PC-3 (cell line): ENCODE measurements around the gene EME2. TPM values are rescaled to one million over a fixed set of nuclear protein-coding genes. Genes with fewer than 3 reads are reported as not detected.

Source experiments
- ATAC-seq: fragments of 200-7000 bp; cut with Tn5 transposase; 2 replicates; pipeline ENCODE4 v1.9.1; 2020; ENCODE audit warnings: mild to moderate bottlenecking, moderate library complexity
- BruUV-seq: library from RNA; stranded (reverse); fragments of 400-500 nt; replicated peaks from 2 replicates; lab custom pipeline; 2021; lab: Mats Ljungman, UMichigan
- CTCF ChIA-PET: fragments of 300-600 bp; sonication (Branson Sonifier 250); formaldehyde crosslinking; loops from one replicate; lab custom pipeline; 2022; ENCODE audit warnings: antibody characterized with exemption; lab: Charles Lee
- POLR2A ChIA-PET: fragments of 300-600 bp; sonication (Branson Sonifier 250); formaldehyde crosslinking; loops from one replicate; lab custom pipeline; 2022; ENCODE audit warnings: antibody characterized with exemption; ENCODE audit not compliant: unreplicated experiment; lab: Charles Lee
- DNase-seq: peaks from one replicate; pipeline ENCODE4 v3.0.0-alpha.2; 2015
- H2AFZ ChIP-seq: fragments of 300-600 bp; sonication (generic); 2 replicates; pipeline ENCODE4 v1.6.0; 2016; ENCODE audit warnings: antibody characterized with exemption, low read length
- H3F3A ChIP-seq: fragments of 300-600 bp; sonication (generic); one replicate; pipeline ENCODE4 v1.6.0; 2017; ENCODE audit warnings: antibody characterized with exemption, low read length, control low read depth, mild to moderate bottlenecking; ENCODE audit not compliant: unreplicated experiment
- H3K27ac ChIP-seq: fragments of 300-600 bp; sonication (generic); 2 replicates; pipeline ENCODE4 v1.5.1; 2016; ENCODE audit warnings: mild to moderate bottlenecking, low read length
- H3K27me3 ChIP-seq: fragments of 300-600 bp; sonication (generic); 2 replicates; pipeline ENCODE4 v1.6.1; 2016; ENCODE audit warnings: low read length, mixed read lengths
- H3K36me3 ChIP-seq: fragments of 300-600 bp; sonication (generic); 2 replicates; pipeline ENCODE4 v1.6.1; 2016; ENCODE audit warnings: low read depth, mixed run types, low read length, mixed read lengths
- H3K4me1 ChIP-seq: fragments of 300-600 bp; sonication (generic); 2 replicates; pipeline ENCODE4 v1.5.1; 2016; ENCODE audit warnings: low read length; ENCODE audit not compliant: insufficient read depth
- H3K4me2 ChIP-seq: fragments of 300-600 bp; sonication (generic); 2 replicates; pipeline ENCODE4 v1.6.0; 2016; ENCODE audit warnings: low read length
- H3K4me3 ChIP-seq: fragments of 300-600 bp; sonication (generic); 2 replicates; pipeline ENCODE4 v1.5.1; 2016; ENCODE audit warnings: mild to moderate bottlenecking, low read length, mixed read lengths
- H3K79me2 ChIP-seq: fragments of 300-600 bp; sonication (generic); 2 replicates; pipeline ENCODE4 v1.6.1; 2017; ENCODE audit warnings: low read length, mixed read lengths
- H3K9ac ChIP-seq: fragments of 300-600 bp; sonication (generic); 2 replicates; pipeline ENCODE4 v1.6.0; 2016; ENCODE audit warnings: mild to moderate bottlenecking, low read length
- H3K9me2 ChIP-seq: fragments of 300-600 bp; sonication (generic); replicated peaks from 2 replicates; pipeline ENCODE4 v1.6.1; 2016; ENCODE audit warnings: mixed run types, low read length, mixed read lengths
- H3K9me3 ChIP-seq: fragments of 300-600 bp; sonication (generic); 2 replicates; pipeline ENCODE4 v1.6.1; 2016; ENCODE audit warnings: low read length, mixed read lengths
- H4K20me1 ChIP-seq: fragments of 300-600 bp; sonication (generic); 2 replicates; pipeline ENCODE4 v1.6.1; 2016; ENCODE audit warnings: low read length, mixed read lengths
- EZH2 ChIP-seq: fragments of 300-600 bp; sonication (generic); IDR thresholded peaks from one replicate; pipeline ENCODE4 v1.6.1; 2017; ENCODE audit warnings: antibody characterized with exemption, mild to moderate bottlenecking, low read length; ENCODE audit not compliant: unreplicated experiment
- EZH2phosphoT487 ChIP-seq: fragments of 300-600 bp; sonication (generic); IDR thresholded peaks from 2 replicates; pipeline ENCODE4 v1.6.1; 2018; ENCODE audit warnings: mild to moderate bottlenecking, antibody characterized with exemption, low read length, borderline replicate concordance
- intact Hi-C: fragments of 100-400 bp; cut with micrococcal nuclease; formaldehyde crosslinking; loops from 2 replicates; pipeline ENCODE4 v1.9.0; 2023
- total RNA-seq: library from RNA; depleted of rRNA; stranded (reverse); fragments of >200 nt; gene quantifications from 2 replicates; pipeline ENCODE4 v1.2.3, GENCODE V29; 2014
- TF ChIP-seq, protein P1 (sequence below): fragments of 300-600 bp; sonication (generic); conservative IDR thresholded peaks from 2 replicates; pipeline ENCODE4 v1.5.1; 2017; ENCODE audit warnings: antibody characterized with exemption, low read depth, mild to moderate bottlenecking, low read length

The EME2 gene
- total RNA-seq, 1 experiment from 2014 or later: 12.5 TPM

DNA sequence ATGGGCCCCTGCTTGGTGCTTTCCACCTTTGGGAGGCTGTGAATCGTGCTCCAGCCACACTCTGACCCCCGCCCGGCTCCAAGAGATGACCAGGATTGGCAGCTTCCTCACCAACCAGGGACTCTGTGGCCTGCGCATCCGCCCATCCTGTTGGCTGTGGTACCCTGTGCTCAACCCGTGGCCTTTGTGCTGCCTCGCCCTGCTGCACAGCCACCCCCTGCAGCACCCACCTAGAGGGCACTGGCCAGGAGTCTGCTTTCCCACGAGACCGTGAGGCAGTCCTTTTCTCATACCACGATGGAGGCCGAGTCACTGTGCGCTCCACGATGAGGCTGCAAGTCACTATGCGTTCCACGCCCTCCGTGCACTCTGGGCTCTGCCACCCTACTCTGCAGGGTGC is 20.7 kb upstream of the EME2 start:
- Histone ChIP-seq H4K20me1 (no peaks in the 10 kb centered on the region), H3K27ac (no peak overlapping the region), H3K4me3 (no peak overlapping the region), H3K27me3 (no peaks in the 10 kb centered on the region), H3K79me2 (no peaks in the 10 kb centered on the region), H3K4me2 (no peak overlapping the region), H3K36me3 (no peaks in the 10 kb centered on the region), H3F3A (no peaks in the 10 kb centered on the region), H2AFZ (no peak overlapping the region), H3K9me3 (no peaks in the 10 kb centered on the region), H3K9ac (no peak overlapping the region), H3K4me1 (no peaks in the 10 kb centered on the region), H3K9me2 (no peaks in the 10 kb centered on the region)
- POLR2A ChIA-PET: no interaction called here
- intact Hi-C loops: no loop called here
- ATAC-seq (no peak), DNase-seq (no peak)
- BruUV-seq: no TSS peak
- TF ChIP-seq, protein P1, sequence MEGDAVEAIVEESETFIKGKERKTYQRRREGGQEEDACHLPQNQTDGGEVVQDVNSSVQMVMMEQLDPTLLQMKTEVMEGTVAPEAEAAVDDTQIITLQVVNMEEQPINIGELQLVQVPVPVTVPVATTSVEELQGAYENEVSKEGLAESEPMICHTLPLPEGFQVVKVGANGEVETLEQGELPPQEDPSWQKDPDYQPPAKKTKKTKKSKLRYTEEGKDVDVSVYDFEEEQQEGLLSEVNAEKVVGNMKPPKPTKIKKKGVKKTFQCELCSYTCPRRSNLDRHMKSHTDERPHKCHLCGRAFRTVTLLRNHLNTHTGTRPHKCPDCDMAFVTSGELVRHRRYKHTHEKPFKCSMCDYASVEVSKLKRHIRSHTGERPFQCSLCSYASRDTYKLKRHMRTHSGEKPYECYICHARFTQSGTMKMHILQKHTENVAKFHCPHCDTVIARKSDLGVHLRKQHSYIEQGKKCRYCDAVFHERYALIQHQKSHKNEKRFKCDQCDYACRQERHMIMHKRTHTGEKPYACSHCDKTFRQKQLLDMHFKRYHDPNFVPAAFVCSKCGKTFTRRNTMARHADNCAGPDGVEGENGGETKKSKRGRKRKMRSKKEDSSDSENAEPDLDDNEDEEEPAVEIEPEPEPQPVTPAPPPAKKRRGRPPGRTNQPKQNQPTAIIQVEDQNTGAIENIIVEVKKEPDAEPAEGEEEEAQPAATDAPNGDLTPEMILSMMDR: no peak
- TF ChIP-seq EZH2 (no peak), EZH2phosphoT487 (no peak)
- CTCF ChIA-PET: no interaction called here

DNA sequence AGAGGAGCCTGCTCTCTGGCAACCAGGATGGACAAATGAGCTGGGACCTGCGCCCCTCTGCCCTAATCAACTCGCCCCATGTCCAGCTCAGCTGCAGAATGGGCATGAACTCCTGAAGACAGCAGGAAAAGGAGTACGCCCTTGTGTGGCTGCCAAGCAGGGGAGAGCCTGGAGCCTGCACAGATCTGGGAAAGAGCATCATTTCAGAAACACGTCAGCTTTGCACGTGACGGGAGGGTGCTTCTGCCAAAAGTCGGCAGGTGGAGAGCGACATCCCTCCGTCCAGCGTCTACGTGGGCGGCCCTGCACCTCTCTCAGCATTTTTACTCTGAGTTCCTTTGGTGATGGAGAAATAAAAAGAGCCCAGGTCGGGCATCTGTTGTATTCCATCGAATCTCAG is 19.8 kb upstream of the EME2 start:
- no peak for ATAC-seq
- POLR2A ChIA-PET: no interaction called here
- no peaks in the 10 kb centered on the region for H3F3A ChIP-seq
- no peak overlapping the region for H3K27ac ChIP-seq
- H3K27me3 ChIP-seq: no peaks in the 10 kb centered on the region
- no peak overlapping the region for H3K4me2 ChIP-seq
- H3K9ac ChIP-seq: no peak overlapping the region
- H3K79me2 ChIP-seq: no peaks in the 10 kb centered on the region
- BruUV-seq: no TSS peak
- intact Hi-C loops: no loop called here
- no peaks in the 10 kb centered on the region for H3K36me3 ChIP-seq
- CTCF ChIA-PET: no interaction called here
- no peak for TF ChIP-seq EZH2phosphoT487
- TF ChIP-seq, protein P1: no peak
- H3K9me3 ChIP-seq: no peaks in the 10 kb centered on the region
- H4K20me1 ChIP-seq: no peaks in the 10 kb centered on the region
- no peak overlapping the region for H3K4me3 ChIP-seq
- no peak overlapping the region for H2AFZ ChIP-seq
- H3K9me2 ChIP-seq: no peaks in the 10 kb centered on the region
- H3K4me1 ChIP-seq: no peaks in the 10 kb centered on the region
- DNase-seq: no peak

DNA sequence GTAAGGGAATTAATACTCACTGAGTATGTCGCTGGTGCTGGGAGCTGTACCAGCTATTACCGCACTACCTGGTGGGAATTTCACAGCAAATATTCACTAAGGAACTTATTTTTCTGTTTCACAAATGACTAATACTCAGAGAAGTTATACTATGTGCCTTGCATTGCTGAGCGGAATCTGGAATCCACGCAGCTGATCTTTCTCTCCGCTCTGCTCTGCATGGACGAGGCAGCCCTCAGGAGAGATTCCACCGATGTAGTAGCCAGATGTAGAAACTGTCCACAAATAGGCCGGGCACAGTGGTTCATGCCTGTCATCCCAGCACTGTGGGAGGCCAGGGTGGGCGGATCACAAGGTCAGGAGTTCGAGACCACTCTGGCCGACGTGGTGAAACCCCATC is 18.4 kb upstream of the EME2 start:
- Histone ChIP-seq H3K36me3 (no peaks in the 10 kb centered on the region), H4K20me1 (no peaks in the 10 kb centered on the region), H3K27ac (no peak overlapping the region), H3K9me2 (no peaks in the 10 kb centered on the region), H3K4me2 (no peak overlapping the region), H3K9me3 (no peaks in the 10 kb centered on the region), H3K4me1 (no peaks in the 10 kb centered on the region), H3K79me2 (no peaks in the 10 kb centered on the region), H3K9ac (no peak overlapping the region), H3K4me3 (no peak overlapping the region), H3F3A (no peaks in the 10 kb centered on the region), H2AFZ (no peak overlapping the region), H3K27me3 (no peaks in the 10 kb centered on the region)
- ChIA-PET POLR2A (no interaction called here), CTCF (no interaction called here)
- ATAC-seq (no peak), DNase-seq (no peak)
- no peak for TF ChIP-seq EZH2
- no peak for TF ChIP-seq EZH2phosphoT487
- TF ChIP-seq, protein P1: no peak
- intact Hi-C loops: no loop called here
- BruUV-seq: no TSS peak
